Calu3 (cell line): ENCODE results near the gene TYMP. TPM values are rescaled to one million over a fixed set of nuclear protein-coding genes. Genes with fewer than 3 reads are reported as not detected.

Experiments used
- BruUV-seq: library from RNA; stranded (reverse); fragments of 400-500 nt; replicated peaks from 2 replicates; lab custom pipeline; 2021; lab: Mats Ljungman, UMichigan
- CTCF ChIA-PET: fragments of 300-600 bp; sonication (Branson Sonifier 250); formaldehyde crosslinking; loops from one replicate; lab custom pipeline; 2022; ENCODE audit warnings: antibody characterized with exemption; lab: Charles Lee
- DNase-seq: peaks from one replicate; pipeline ENCODE4 v3.0.0; 2022
- H3K27ac Mint-ChIP-seq: one replicate; pipeline ENCODE4 v1.8.0; 2022; ENCODE audit warnings: mixed read lengths; ENCODE audit not compliant: unreplicated experiment
- H3K27me3 Mint-ChIP-seq: one replicate; pipeline ENCODE4 v1.8.0; 2022; ENCODE audit warnings: mixed read lengths; ENCODE audit not compliant: unreplicated experiment
- H3K36me3 Mint-ChIP-seq: one replicate; pipeline ENCODE4 v1.8.0; 2022; ENCODE audit warnings: mild to moderate bottlenecking, moderate library complexity, mixed read lengths; ENCODE audit not compliant: insufficient read depth, unreplicated experiment
- H3K4me1 Mint-ChIP-seq: one replicate; pipeline ENCODE4 v1.8.0; 2022; ENCODE audit warnings: mild to moderate bottlenecking, low read depth, mixed read lengths; ENCODE audit not compliant: unreplicated experiment
- H3K4me3 Mint-ChIP-seq: one replicate; pipeline ENCODE4 v1.8.0; 2022; ENCODE audit warnings: mild to moderate bottlenecking, low read depth, moderate library complexity, mixed read lengths; ENCODE audit not compliant: unreplicated experiment
- H3K9me3 Mint-ChIP-seq: one replicate; pipeline ENCODE4 v1.8.0; 2022; ENCODE audit warnings: low read depth, mixed read lengths; ENCODE audit not compliant: unreplicated experiment
- intact Hi-C: fragments of 100-400 bp; cut with micrococcal nuclease; formaldehyde crosslinking; loops from one replicate; pipeline ENCODE4 v1.10.0; 2022; ENCODE audit not compliant: unreplicated experiment
- total RNA-seq: library from RNA; stranded (reverse); gene quantifications from 2 replicates; pipeline ENCODE4 v1.2.3, GENCODE V29; 2022
- TF ChIP-seq, protein P1 (sequence below): fragments of 200-600 bp; IDR thresholded peaks from one replicate; pipeline ENCODE4 v1.8.0; 2022; ENCODE audit warnings: antibody characterized with exemption; ENCODE audit not compliant: unreplicated experiment

Gene TYMP
- total RNA-seq, 1 experiment from 2014 or later: 44.1 TPM

DNA sequence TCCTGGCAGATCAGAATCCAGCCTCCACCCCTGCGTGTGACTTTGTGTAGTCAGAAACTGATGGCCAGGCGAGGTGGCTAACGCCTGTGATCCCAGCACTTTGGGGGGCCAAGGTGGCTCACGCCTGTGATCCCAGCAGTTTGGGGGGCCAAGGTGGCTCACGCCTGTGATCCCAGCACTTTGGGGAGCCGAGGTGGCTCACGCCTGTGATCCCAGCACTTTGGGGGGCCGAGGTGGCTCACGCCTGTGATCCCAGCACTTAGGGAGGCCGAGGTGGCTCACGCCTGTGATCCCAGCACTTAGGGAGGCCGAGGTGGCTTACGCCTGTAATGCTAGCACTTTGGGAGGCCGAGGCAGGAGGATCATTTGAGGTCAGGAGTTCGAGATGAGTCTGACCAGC is 16.6 kb downstream of the TYMP start:
- TF ChIP-seq, protein P1, sequence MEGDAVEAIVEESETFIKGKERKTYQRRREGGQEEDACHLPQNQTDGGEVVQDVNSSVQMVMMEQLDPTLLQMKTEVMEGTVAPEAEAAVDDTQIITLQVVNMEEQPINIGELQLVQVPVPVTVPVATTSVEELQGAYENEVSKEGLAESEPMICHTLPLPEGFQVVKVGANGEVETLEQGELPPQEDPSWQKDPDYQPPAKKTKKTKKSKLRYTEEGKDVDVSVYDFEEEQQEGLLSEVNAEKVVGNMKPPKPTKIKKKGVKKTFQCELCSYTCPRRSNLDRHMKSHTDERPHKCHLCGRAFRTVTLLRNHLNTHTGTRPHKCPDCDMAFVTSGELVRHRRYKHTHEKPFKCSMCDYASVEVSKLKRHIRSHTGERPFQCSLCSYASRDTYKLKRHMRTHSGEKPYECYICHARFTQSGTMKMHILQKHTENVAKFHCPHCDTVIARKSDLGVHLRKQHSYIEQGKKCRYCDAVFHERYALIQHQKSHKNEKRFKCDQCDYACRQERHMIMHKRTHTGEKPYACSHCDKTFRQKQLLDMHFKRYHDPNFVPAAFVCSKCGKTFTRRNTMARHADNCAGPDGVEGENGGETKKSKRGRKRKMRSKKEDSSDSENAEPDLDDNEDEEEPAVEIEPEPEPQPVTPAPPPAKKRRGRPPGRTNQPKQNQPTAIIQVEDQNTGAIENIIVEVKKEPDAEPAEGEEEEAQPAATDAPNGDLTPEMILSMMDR: no peak
- CTCF ChIA-PET: no interaction called here

DNA sequence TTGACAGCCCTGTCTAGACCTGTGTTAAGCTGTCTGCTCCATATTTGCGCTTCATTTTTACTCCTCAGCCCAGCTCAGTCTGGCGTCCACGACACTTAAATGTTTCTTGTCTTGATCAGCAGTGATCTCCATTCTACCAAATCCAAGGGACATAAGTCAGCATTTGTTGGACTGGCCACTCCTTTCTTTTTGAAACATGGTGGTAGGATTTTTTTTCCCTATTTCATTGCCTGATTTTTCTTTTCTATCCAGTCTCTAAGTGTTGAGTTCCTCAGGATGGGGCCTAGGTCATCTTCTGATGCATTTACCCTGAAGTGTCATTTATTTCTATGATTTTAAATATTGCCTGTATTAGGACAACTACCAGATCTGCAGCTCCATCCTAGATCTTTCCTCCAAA is 20.9 kb downstream of the TYMP start:
- Mint-ChIP-seq H3K27ac (peak overlapping the region; percentile 87), H3K36me3 (peaks cover 52% of the 10 kb centered on the region), H3K27me3 (no peaks in the 10 kb centered on the region), H3K9me3 (no peaks in the 10 kb centered on the region), H3K4me3 (peak overlapping the region; percentile 91), H3K4me1 (peaks cover 17% of the 10 kb centered on the region)
- TF ChIP-seq, protein P1: no peak
- no peak for DNase-seq
- CTCF ChIA-PET: interaction anchor here (0.6 to 2.1 kb wide), 4 partner anchors 16 to 125 kb away, joined by 3 to 13 read pairs (median 8); partner anchors contain the start of gene SCO2
- intact Hi-C loops: no loop called here
- BruUV-seq: TSS peak; percentile 67

More for the DNA sequence above, 16.6 kb downstream of the TYMP start:
- Mint-ChIP-seq H3K36me3 (peaks cover 30% of the 10 kb centered on the region), H3K9me3 (no peaks in the 10 kb centered on the region), H3K27me3 (no peaks in the 10 kb centered on the region), H3K27ac (no peak overlapping the region), H3K4me3 (no peak overlapping the region), H3K4me1 (peaks cover 17% of the 10 kb centered on the region)
- intact Hi-C loops: no loop called here
- no peak for DNase-seq
- no TSS peak for BruUV-seq

DNA sequence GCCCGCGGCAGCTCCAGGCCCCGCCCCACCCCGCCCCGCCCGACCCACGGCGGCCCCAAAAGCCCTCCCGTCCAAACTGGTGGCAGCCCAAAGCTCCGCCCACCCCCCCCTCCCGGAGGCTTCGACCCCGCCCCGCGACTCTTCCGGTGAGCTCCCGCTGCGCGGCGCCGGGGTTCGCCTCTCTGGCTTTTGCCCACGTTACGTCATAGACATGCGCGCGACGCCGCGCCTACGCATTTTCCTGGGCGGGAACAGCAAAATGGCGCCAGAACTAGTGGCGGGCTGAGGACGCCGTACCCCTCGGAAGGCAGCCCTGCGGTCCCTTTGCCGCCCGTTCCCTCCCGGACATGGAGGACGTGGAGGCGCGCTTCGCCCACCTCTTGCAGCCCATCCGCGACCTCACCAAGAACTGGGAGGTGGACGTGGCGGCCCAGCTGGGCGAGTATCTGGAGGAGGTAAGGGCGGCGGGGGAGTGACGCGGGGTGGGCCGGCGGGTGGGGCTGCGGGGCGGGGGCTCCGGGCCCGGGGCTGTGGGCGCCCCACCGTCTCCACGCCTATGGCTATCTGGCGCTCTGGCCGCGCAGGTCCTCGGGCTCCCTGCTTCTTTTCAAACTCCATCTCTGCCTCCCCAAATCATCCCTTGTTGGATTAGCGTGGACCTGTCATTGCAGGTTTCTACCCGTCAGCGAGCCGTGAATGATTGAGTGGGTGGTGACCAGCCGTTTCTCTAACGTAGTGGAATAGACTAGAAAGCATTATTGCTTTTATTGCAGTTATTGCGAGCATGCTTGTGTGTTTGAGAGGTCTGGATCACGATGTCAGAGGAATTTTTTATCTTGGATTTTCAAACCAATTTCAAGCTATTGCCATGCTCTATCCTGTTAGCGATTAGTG is 21.6 kb downstream of the TYMP start, which contains the start of gene NCAPH2:
Gene NCAPH2 (plus strand): TSS at position 234 of the 894 bp plus-strand sequence. CDS start 114 bp downstream, at position 348.
- H3K4me3 Mint-ChIP-seq: peak within 1 kb of the TSS; percentile 91
- H3K4me1 Mint-ChIP-seq: peaks cover 17% of the 10 kb centered on the region
- DNase-seq: peak; percentile 96
- peaks cover 52% of the 10 kb centered on the region for H3K36me3 Mint-ChIP-seq
- H3K27me3 Mint-ChIP-seq: no peaks in the 10 kb centered on the region
- H3K9me3 Mint-ChIP-seq: no peaks in the 10 kb centered on the region
- no TSS peak for BruUV-seq
- CTCF ChIA-PET: interaction anchor here (0.6 to 2.1 kb wide), 9 partner anchors 10 to 252 kb away, joined by 3 to 13 read pairs (median 4); partner anchors contain the start of genes SCO2 and SYCE3
- H3K27ac Mint-ChIP-seq: peak within 1 kb of the TSS; percentile 91
- intact Hi-C loops: no loop called here
- TF ChIP-seq, protein P1: no peak

DNA sequence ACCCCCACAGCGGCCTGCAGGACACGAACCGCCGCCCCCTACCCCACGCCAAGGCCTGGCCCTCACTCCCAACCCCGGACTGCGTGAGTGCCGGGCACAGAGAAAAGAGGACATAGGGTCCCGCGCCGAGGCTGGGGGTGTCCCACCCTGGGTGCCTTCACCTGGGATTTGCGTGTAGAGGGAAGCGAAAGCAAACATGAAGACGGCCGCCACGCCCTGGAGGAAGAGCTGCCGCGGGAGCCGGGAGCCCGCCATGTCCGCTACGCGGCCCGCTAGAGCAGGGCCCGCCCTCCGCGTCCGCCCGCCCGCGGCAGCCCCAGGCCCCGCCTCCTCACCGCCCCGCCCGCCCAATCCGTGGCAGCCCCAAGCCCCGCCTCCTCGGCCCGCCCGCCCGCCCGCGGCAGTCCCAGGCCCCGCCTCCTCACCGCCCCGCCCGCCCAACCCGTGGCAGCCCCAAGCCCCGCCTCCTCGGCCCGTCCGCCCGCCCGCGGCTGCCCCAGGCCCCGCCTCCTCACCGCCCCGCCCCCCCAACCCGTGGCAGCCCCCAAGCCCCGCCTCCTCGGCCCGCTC is 22.3 kb downstream of the TYMP start, which contains the start of gene LMF2:
Gene LMF2 (minus strand): TSS at position 282 of the 570 bp plus-strand sequence. CDS start 27 bp downstream, at position 255.
- peak; percentile 91 for DNase-seq
- Mint-ChIP-seq H3K36me3 (peaks cover 52% of the 10 kb centered on the region), H3K4me3 (peak within 1 kb of the TSS; percentile 91), H3K27me3 (no peaks in the 10 kb centered on the region), H3K4me1 (peaks cover 17% of the 10 kb centered on the region), H3K27ac (peak within 1 kb of the TSS; percentile 91), H3K9me3 (no peaks in the 10 kb centered on the region)
- no TSS peak for BruUV-seq
- intact Hi-C loops: no loop called here
- TF ChIP-seq, protein P1: no peak
- CTCF ChIA-PET: interaction anchor here (0.6 to 2.1 kb wide), 8 partner anchors 9 to 253 kb away, joined by 3 to 13 read pairs (median 4); partner anchors contain the start of genes SCO2 and SYCE3
